HG03571 (cell line): Measurements from ENCODE around the gene BSCL2.
"Not testable (repeated sequence)": the region's sequence is repeated elsewhere in the genome, so short reads cannot be mapped to it uniquely, and the experiment has no call there.

ENCODE experiments used
- ATAC-seq: cut with Tn5 transposase; IDR thresholded peaks from one replicate; pipeline ENCODE4 v1.9.1; 2021; ENCODE audit not compliant: unreplicated experiment

BSCL2 gene

GRCh38 chr11:62719302-62719978, 12.2 kb upstream of the BSCL2 start:
- no peak for ATAC-seq

- no peak for ATAC-seq
Observed at GRCh38 chr11:62716816-62717215, 9.6 kb upstream of the BSCL2 start.

- no peak for ATAC-seq
Observed at GRCh38 chr11:62716206-62716605, 9.0 kb upstream of the BSCL2 start.

- ATAC-seq = no peak
Observed at GRCh38 chr11:62715150-62716130, 8.2 kb upstream of the BSCL2 start.

GRCh38 chr11:62713343-62713742, 6.1 kb upstream of the BSCL2 start:
- no peak for ATAC-seq

GRCh38 chr11:62712861-62713260, 5.6 kb upstream of the BSCL2 start:
- ATAC-seq = no peak

GRCh38 chr11:62712276-62712812, 5.1 kb upstream of the BSCL2 start:
- ATAC-seq = no peak

- ATAC-seq = no peak
Observed at GRCh38 chr11:62710001-62710345, 2.7 kb upstream of the BSCL2 start.

GRCh38 chr11:62709247-62710000, 2.2 kb upstream of the BSCL2 start:
- peak; percentile 60 for ATAC-seq

- no peak for ATAC-seq
Observed at GRCh38 chr11:62708793-62709192, 1.6 kb upstream of the BSCL2 start.

GRCh38 chr11:62708392-62708791, 1.2 kb upstream of the BSCL2 start:
- ATAC-seq = no peak

GRCh38 chr11:62706850-62707247, 375 bp downstream of the BSCL2 start:
- no peak for ATAC-seq

GRCh38 chr11:62705880-62706849, 1.1 kb downstream of the BSCL2 start:
- ATAC-seq = peak; percentile 53

GRCh38 chr11:62705413-62705812, 1.8 kb downstream of the BSCL2 start:
- ATAC-seq = no peak

GRCh38 chr11:62703921-62704320, 3.3 kb downstream of the BSCL2 start:
- not testable (repeated sequence) for ATAC-seq

- ATAC-seq = no peak
Observed at GRCh38 chr11:62702246-62702645, 5.0 kb downstream of the BSCL2 start.

- no peak for ATAC-seq
Observed at GRCh38 chr11:62694455-62695167, 12.6 kb downstream of the BSCL2 start.

GRCh38 chr11:62693624-62694023, 13.6 kb downstream of the BSCL2 start:
- ATAC-seq = not testable (repeated sequence)

GRCh38 chr11:62689421-62690183, 17.6 kb downstream of the BSCL2 start, which contains the start of gene LRRN4CL:
TSS of gene LRRN4CL (minus strand) at chr11:62689530. CDS start at chr11:62688508, 1,022 bp downstream.
- no peak for ATAC-seq
